HepG2 (cell line): ENCODE results near the gene PROC. TPM values are rescaled to one million over a fixed set of nuclear protein-coding genes. Genes with fewer than 3 reads are reported as not detected.

Experiments used
- ATF7-NPFF ChIP-seq: sonication (generic); formaldehyde crosslinking; IDR thresholded peaks from 2 replicates; pipeline ENCODE4 v1.8.1; 2023; ENCODE audit warnings: mild to moderate bottlenecking, low read depth, missing genetic modification reagents, moderate library complexity
- BRCA1 ChIP-seq: sonication (generic); formaldehyde crosslinking; IDR thresholded peaks from 2 replicates; pipeline ENCODE4 v1.4.0; 2020; ENCODE audit warnings: missing genetic modification reagents
- DRAP1 ChIP-seq: IDR thresholded peaks from 2 replicates; pipeline ENCODE4 v1.6.1; 2016; ENCODE audit warnings: missing genetic modification reagents, missing compliant biosample characterization
- FOXP4 ChIP-seq: sonication (generic); formaldehyde crosslinking; IDR thresholded peaks from 2 replicates; pipeline ENCODE4 v1.4.0; 2020; ENCODE audit warnings: missing genetic modification reagents
- HNRNPH1 ChIP-seq: fragments of 200-400 bp; formaldehyde crosslinking; optimal IDR thresholded peaks from 2 replicates; pipeline ENCODE3; 2017; ENCODE audit warnings: mild to moderate bottlenecking, low read depth, low read length
- KLF13 ChIP-seq: sonication (generic); formaldehyde crosslinking; IDR thresholded peaks from 2 replicates; pipeline ENCODE4 v1.4.0; 2020; ENCODE audit warnings: mild to moderate bottlenecking, missing genetic modification reagents
- KLF15 ChIP-seq: sonication (generic); formaldehyde crosslinking; IDR thresholded peaks from 2 replicates; pipeline ENCODE4 v1.8.1; 2023; ENCODE audit warnings: borderline replicate concordance, mild to moderate bottlenecking, inconsistent platforms, missing genetic modification reagents, mixed read lengths
- LCORL ChIP-seq, 2 experiments: fragments of 450-650 bp in 1 of 2; sonication (generic) in 1 of 2; formaldehyde crosslinking in 1 of 2; IDR thresholded peaks; 2 replicates each; pipeline versions ENCODE4 v1.5.0 to v1.6.1; 2017 to 2020; ENCODE audit warnings: antibody characterized with exemption in 1 of 2, missing genetic modification reagents in 1 of 2
- POLR2G ChIP-seq: fragments of 200-400 bp; formaldehyde crosslinking; IDR thresholded peaks from 2 replicates; pipeline ENCODE4 v1.6.1; 2018; ENCODE audit warnings: mild to moderate bottlenecking, low read depth, low read length, moderate library complexity
- RARA ChIP-seq: IDR thresholded peaks from 2 replicates; pipeline ENCODE4 v1.6.1; 2016; ENCODE audit warnings: missing genetic modification reagents, missing compliant biosample characterization
- SYNCRIP ChIP-seq: fragments of 200-400 bp; formaldehyde crosslinking; IDR thresholded peaks from 2 replicates; pipeline ENCODE4 v1.6.1; 2018; ENCODE audit warnings: mild to moderate bottlenecking, low read depth, low read length; ENCODE audit not compliant: insufficient read depth
- TSC22D2 ChIP-seq: sonication (generic); formaldehyde crosslinking; IDR thresholded peaks from 2 replicates; pipeline ENCODE4 v1.5.1; 2020; ENCODE audit warnings: missing genetic modification reagents, mild to moderate bottlenecking, borderline replicate concordance
- U2AF1 ChIP-seq: fragments of 200-400 bp; formaldehyde crosslinking; optimal IDR thresholded peaks from 2 replicates; pipeline ENCODE3; 2017; ENCODE audit warnings: mild to moderate bottlenecking, low read depth, low read length
- ZBTB21 ChIP-seq: sonication (generic); formaldehyde crosslinking; IDR thresholded peaks from 2 replicates; pipeline ENCODE4 v1.4.0; 2020; ENCODE audit warnings: missing genetic modification reagents
- ZMYM2 ChIP-seq: sonication (generic); formaldehyde crosslinking; IDR thresholded peaks from 2 replicates; pipeline ENCODE4 v1.8.0; 2022; ENCODE audit warnings: mild to moderate bottlenecking, missing genetic modification reagents
- ZNF180 ChIP-seq: sonication (generic); formaldehyde crosslinking; IDR thresholded peaks from 2 replicates; pipeline ENCODE4 v1.4.0; 2020; ENCODE audit warnings: low read depth, missing genetic modification reagents, borderline replicate concordance
- ZNF20 ChIP-seq: sonication (generic); formaldehyde crosslinking; IDR thresholded peaks from 2 replicates; pipeline ENCODE4 v1.4.0; 2020; ENCODE audit warnings: mild to moderate bottlenecking, moderate library complexity, missing genetic modification reagents
- ZNF207 ChIP-seq: fragments of 450-650 bp; IDR thresholded peaks from 2 replicates; pipeline ENCODE4 v1.6.1; 2016; ENCODE audit warnings: antibody characterized with exemption, borderline replicate concordance
- ZNF343 ChIP-seq: sonication (generic); formaldehyde crosslinking; IDR thresholded peaks from 2 replicates; pipeline ENCODE4 v1.4.0; 2020; ENCODE audit warnings: mild to moderate bottlenecking, missing genetic modification reagents
- ZNF510 ChIP-seq: sonication (generic); formaldehyde crosslinking; IDR thresholded peaks from 2 replicates; pipeline ENCODE4 v1.4.0; 2020; ENCODE audit warnings: low read depth, mild to moderate bottlenecking, missing genetic modification reagents
- ZNF547 ChIP-seq: sonication (generic); formaldehyde crosslinking; IDR thresholded peaks from 2 replicates; pipeline ENCODE4 v1.5.1; 2020; ENCODE audit warnings: mild to moderate bottlenecking, missing genetic modification reagents
- ZNF574 ChIP-seq: sonication (generic); formaldehyde crosslinking; IDR thresholded peaks from 2 replicates; pipeline ENCODE4 v1.4.0; 2020; ENCODE audit warnings: missing genetic modification reagents
- ZNF619 ChIP-seq: sonication (generic); formaldehyde crosslinking; IDR thresholded peaks from 2 replicates; pipeline ENCODE4 v1.4.0; 2020; ENCODE audit warnings: mild to moderate bottlenecking, missing genetic modification reagents
- polyA plus RNA-seq, 8 experiments: library from polyadenylated mRNA; depleted of rRNA in 3 of 8; stranded (reverse) in 7 of 8; unstranded in 1 of 8; fragments of >200 nt; fragmentation: Illumina TruSeq in 4 of 8; extraction: Trizol in 4 of 8; gene quantifications; 2 replicates each; pipeline versions ENCODE4 v1.2.1 to v1.2.3, GENCODE V29; 2011 to 2016; ENCODE audit warnings: low read depth in 4 of 8, missing spikeins in 1 of 8, mixed read lengths in 1 of 8; ENCODE audit not compliant: insufficient read depth in 1 of 8
- total RNA-seq, 5 experiments: library from RNA; depleted of rRNA; stranded (reverse); fragments of >200 nt; fragmentation: Illumina TruSeq; extraction: Trizol; gene quantifications; 2 replicates each; pipeline ENCODE4 v1.2.3, GENCODE V29; 2016; ENCODE audit warnings: low read depth in 1 of 5
- TF ChIP-seq, protein P1 (sequence below): sonication (generic); formaldehyde crosslinking; IDR thresholded peaks from 2 replicates; pipeline ENCODE4 v1.5.1; 2020; ENCODE audit warnings: missing genetic modification reagents, mild to moderate bottlenecking, borderline replicate concordance

Gene PROC
- total and polyA plus RNA-seq, 2 of the 13 experiments (the other 11 are each of a cell fraction or from before 2014, with no cell fraction given): 134 to 185 TPM

GRCh38 chr2:127410871-127411652, 7.2 kb upstream of the PROC start (continued):
- TF ChIP-seq ZNF619 (CRISPR knock-in tag): no peak
- 0 out of 2 replicates have a peak, but pooled peaks have one; percentile 27 for TF ChIP-seq ZNF510 (CRISPR knock-in tag)
- no peak for TF ChIP-seq ZNF207
- no peak for TF ChIP-seq BRCA1 (CRISPR knock-in tag)
- TF ChIP-seq FOXP4: no peak
- TF ChIP-seq ZMYM2 (CRISPR knock-in tag): no peak
- TF ChIP-seq SYNCRIP: no peak
- TF ChIP-seq ZNF20 (CRISPR knock-in tag): no peak
- TF ChIP-seq U2AF1: no peak
- no peak for TF ChIP-seq ZNF574 (CRISPR knock-in tag)
- no peak for TF ChIP-seq KLF13 (CRISPR knock-in tag)
- TF ChIP-seq, protein P1, sequence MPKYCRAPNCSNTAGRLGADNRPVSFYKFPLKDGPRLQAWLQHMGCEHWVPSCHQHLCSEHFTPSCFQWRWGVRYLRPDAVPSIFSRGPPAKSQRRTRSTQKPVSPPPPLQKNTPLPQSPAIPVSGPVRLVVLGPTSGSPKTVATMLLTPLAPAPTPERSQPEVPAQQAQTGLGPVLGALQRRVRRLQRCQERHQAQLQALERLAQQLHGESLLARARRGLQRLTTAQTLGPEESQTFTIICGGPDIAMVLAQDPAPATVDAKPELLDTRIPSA (CRISPR knock-in tag): no peak
- TF ChIP-seq RARA: peak; percentile 32; the same call in 1 of the 2 replicates
- TF ChIP-seq TSC22D2 (CRISPR knock-in tag): no peak
- no peak for TF ChIP-seq ZNF547 (CRISPR knock-in tag)
- no peak for TF ChIP-seq ZNF180 (CRISPR knock-in tag)
- TF ChIP-seq HNRNPH1: no peak
- no peak for TF ChIP-seq POLR2G
- TF ChIP-seq ATF7-NPFF (CRISPR knock-in tag): no peak
- no peak for TF ChIP-seq ZBTB21 (CRISPR knock-in tag)
- TF ChIP-seq ZNF343 (CRISPR knock-in tag): 0 out of 2 replicates have a peak, but pooled peaks have one; percentile 20
- no peak for TF ChIP-seq DRAP1 (CRISPR knock-in tag)
- no peak for TF ChIP-seq LCORL (IDR thresholded peaks at IDR 0.05)
- TF ChIP-seq LCORL (CRISPR knock-in tag; IDR thresholded peaks at IDR 0.05): 0 out of 2 replicates have a peak, but pooled peaks have one; percentile 26
- TF ChIP-seq KLF15 (CRISPR knock-in tag): no peak
